ENCODE data around the gene FUT6.

GRCh38 chr19:5837761-5838352 is 1.6 kb downstream of the FUT6 start:
- TF ChIP-seq EZH2phosphoT487 (IDR thresholded peaks at IDR 0.05; ENCODE audit: insufficient read depth, low read depth): no peak
- no peak for TF ChIP-seq EZH2 (IDR thresholded peaks at IDR 0.05; ENCODE audit: insufficient read depth, poor library complexity, severe bottlenecking)

All from GM23248 (cell line).